SU-DHL-6 (cell line): Measurements from ENCODE around the gene TGFB2.

Experiments used
- H2AFZ ChIP-seq: fragments of 200-600 bp; sonication (generic); 2 replicates; pipeline ENCODE4 v1.6.1; 2014; ENCODE audit warnings: low read depth, mild to moderate bottlenecking, moderate library complexity, mixed read lengths, antibody characterized with exemption, low read length; ENCODE audit not compliant: severe bottlenecking
- H3F3A ChIP-seq: fragments of 200-600 bp; shearing (Covaris generic); 2 replicates; pipeline ENCODE4 v1.6.0; 2016; ENCODE audit warnings: antibody characterized with exemption, mild to moderate bottlenecking; ENCODE audit not compliant: insufficient read depth
- H3K27ac ChIP-seq: fragments of 200-600 bp; sonication (generic); 2 replicates; pipeline ENCODE4 v1.5.1; 2016; ENCODE audit warnings: low read depth, mild to moderate bottlenecking, low read length, moderate library complexity, mixed read lengths
- H3K27me3 ChIP-seq: fragments of 200-600 bp; sonication (generic), shearing (Covaris generic); 2 replicates; pipeline ENCODE4 v1.6.0; 2014; ENCODE audit warnings: mild to moderate bottlenecking, low read length
- H3K36me3 ChIP-seq: fragments of 200-600 bp; sonication (generic); 2 replicates; pipeline ENCODE4 v1.6.1; 2014; ENCODE audit warnings: mild to moderate bottlenecking, low read length, mixed read lengths
- H3K4me2 ChIP-seq: fragments of 300-600, 200-600 bp; shearing (Covaris generic), sonication (generic); 2 replicates; pipeline ENCODE4 v1.6.0; 2014; ENCODE audit warnings: low read length, low read depth, mild to moderate bottlenecking; ENCODE audit not compliant: poor library complexity, severe bottlenecking
- H3K4me3 ChIP-seq: fragments of 200-600 bp; sonication (generic); 2 replicates; pipeline ENCODE4 v1.5.1; 2014; ENCODE audit warnings: antibody characterized with exemption, low read length, mild to moderate bottlenecking, mixed read lengths; ENCODE audit not compliant: insufficient read depth, poor library complexity, severe bottlenecking
- H3K79me2 ChIP-seq: fragments of 200-600 bp; sonication (generic); 2 replicates; pipeline ENCODE4 v1.6.1; 2014; ENCODE audit warnings: mild to moderate bottlenecking, low read length, moderate library complexity; ENCODE audit not compliant: insufficient read depth
- H3K9ac ChIP-seq: fragments of 200-600 bp; sonication (generic); 2 replicates; pipeline ENCODE4 v1.7.0; 2014; ENCODE audit warnings: mild to moderate bottlenecking, low read length
- H3K9me2 ChIP-seq: fragments of 200-600 bp; sonication (generic); replicated peaks from 2 replicates; pipeline ENCODE4 v1.6.1; 2014; ENCODE audit warnings: low read length; ENCODE audit not compliant: insufficient read depth
- H3K9me3 ChIP-seq: fragments of 200-600 bp; sonication (generic); 2 replicates; pipeline ENCODE4 v1.6.1; 2014; ENCODE audit warnings: low read length, mixed read lengths; ENCODE audit not compliant: insufficient read depth
- H4K20me1 ChIP-seq: fragments of 200-600 bp; sonication (generic); 2 replicates; pipeline ENCODE4 v1.6.1; 2014; ENCODE audit warnings: low read depth, mild to moderate bottlenecking, antibody characterized with exemption, low read length, moderate library complexity, mixed read lengths
- EZH2phosphoT487 ChIP-seq: fragments of 200-600 bp; sonication (generic), shearing (Covaris generic); conservative IDR thresholded peaks from 2 replicates; pipeline ENCODE4 v1.6.1; 2018; ENCODE audit warnings: mild to moderate bottlenecking, antibody characterized with exemption, low read length, moderate library complexity, mixed read lengths
- TF ChIP-seq, protein P1 (sequence below): fragments of 200-600 bp; sonication (generic); IDR thresholded peaks from one replicate; pipeline ENCODE4 v1.5.1; 2017; ENCODE audit warnings: antibody characterized with exemption, mild to moderate bottlenecking, low read length, moderate library complexity; ENCODE audit not compliant: insufficient read depth, poor library complexity, severe bottlenecking

The TGFB2 gene

DNA sequence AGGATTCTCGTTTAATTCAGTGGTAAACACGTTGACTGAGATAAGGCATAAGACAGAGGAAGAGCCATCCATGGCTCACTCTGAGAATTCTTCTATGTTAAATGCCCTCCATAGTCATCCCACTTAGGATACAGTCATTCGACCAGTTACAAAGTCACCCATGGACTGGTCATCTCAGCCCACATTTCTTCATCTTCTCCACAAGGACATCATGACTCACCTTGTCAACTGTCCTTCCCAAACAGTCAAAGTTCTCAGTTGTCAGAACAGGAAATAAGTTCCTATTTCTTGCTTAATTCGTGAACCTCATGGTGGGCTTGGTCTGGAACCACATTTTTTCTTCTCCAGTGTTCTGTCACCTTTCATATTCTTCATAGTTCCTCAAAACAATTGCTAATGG lies 133.2 kb downstream of the TGFB2 start:
- H3K36me3 ChIP-seq, result no peaks in the 10 kb centered on the region
- H3K9ac ChIP-seq, result no peak overlapping the region
- TF ChIP-seq EZH2phosphoT487, result no peak
- TF ChIP-seq, protein P1, sequence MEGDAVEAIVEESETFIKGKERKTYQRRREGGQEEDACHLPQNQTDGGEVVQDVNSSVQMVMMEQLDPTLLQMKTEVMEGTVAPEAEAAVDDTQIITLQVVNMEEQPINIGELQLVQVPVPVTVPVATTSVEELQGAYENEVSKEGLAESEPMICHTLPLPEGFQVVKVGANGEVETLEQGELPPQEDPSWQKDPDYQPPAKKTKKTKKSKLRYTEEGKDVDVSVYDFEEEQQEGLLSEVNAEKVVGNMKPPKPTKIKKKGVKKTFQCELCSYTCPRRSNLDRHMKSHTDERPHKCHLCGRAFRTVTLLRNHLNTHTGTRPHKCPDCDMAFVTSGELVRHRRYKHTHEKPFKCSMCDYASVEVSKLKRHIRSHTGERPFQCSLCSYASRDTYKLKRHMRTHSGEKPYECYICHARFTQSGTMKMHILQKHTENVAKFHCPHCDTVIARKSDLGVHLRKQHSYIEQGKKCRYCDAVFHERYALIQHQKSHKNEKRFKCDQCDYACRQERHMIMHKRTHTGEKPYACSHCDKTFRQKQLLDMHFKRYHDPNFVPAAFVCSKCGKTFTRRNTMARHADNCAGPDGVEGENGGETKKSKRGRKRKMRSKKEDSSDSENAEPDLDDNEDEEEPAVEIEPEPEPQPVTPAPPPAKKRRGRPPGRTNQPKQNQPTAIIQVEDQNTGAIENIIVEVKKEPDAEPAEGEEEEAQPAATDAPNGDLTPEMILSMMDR, result no peak
- H3K79me2 ChIP-seq, result no peaks in the 10 kb centered on the region
- H3K27me3 ChIP-seq, result no peaks in the 10 kb centered on the region
- H2AFZ ChIP-seq, result no peak overlapping the region
- H3K4me2 ChIP-seq, result no peak overlapping the region
- no peaks in the 10 kb centered on the region for H3F3A ChIP-seq
- no peaks in the 10 kb centered on the region; the same call in 1 of the 2 replicates for H3K9me3 ChIP-seq
- no peak overlapping the region for H3K27ac ChIP-seq
- H4K20me1 ChIP-seq, result no peaks in the 10 kb centered on the region
- no peaks in the 10 kb centered on the region for H3K9me2 ChIP-seq
- no peak overlapping the region for H3K4me3 ChIP-seq

DNA sequence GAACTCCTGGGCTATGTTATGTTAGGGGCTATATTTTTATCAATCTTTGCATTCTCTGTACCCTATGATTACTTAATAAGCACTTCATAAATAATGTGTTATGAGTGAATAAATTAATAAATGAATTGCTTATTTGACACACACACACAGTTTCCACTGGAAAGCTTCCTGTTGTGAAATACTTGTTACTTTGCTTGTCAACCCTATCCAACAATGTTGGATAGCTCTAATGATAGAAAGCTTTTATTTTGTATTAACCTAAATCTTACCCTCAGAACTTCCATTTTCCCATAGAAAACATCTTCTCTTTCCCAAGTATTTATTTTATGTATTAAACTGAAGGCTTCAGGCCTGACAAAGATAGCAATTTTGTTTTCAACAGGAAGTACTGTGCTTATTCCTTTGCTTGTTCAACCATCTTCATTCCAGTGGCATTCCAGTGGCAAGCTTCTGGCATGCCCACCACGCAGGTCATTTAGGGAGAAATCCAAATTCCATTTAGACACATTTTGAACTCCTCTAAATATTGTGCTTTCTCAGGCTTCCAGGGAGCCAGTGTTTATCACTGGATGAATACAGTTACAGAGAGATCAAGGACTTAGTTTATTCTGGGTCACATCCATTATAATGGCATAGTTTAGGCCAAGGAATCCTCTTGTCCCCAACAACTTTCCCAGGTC lies 134.4 kb downstream of the TGFB2 start:
- Histone ChIP-seq H2AFZ (no peak overlapping the region), H4K20me1 (no peaks in the 10 kb centered on the region), H3K4me3 (no peak overlapping the region), H3K9ac (no peak overlapping the region), H3K36me3 (no peaks in the 10 kb centered on the region), H3K27me3 (no peaks in the 10 kb centered on the region), H3K9me3 (no peaks in the 10 kb centered on the region; the same call in 1 of the 2 replicates), H3K27ac (no peak overlapping the region), H3K79me2 (no peaks in the 10 kb centered on the region), H3K9me2 (no peaks in the 10 kb centered on the region), H3F3A (no peaks in the 10 kb centered on the region), H3K4me2 (no peak overlapping the region)
- no peak for TF ChIP-seq EZH2phosphoT487
- TF ChIP-seq, protein P1, result no peak

DNA sequence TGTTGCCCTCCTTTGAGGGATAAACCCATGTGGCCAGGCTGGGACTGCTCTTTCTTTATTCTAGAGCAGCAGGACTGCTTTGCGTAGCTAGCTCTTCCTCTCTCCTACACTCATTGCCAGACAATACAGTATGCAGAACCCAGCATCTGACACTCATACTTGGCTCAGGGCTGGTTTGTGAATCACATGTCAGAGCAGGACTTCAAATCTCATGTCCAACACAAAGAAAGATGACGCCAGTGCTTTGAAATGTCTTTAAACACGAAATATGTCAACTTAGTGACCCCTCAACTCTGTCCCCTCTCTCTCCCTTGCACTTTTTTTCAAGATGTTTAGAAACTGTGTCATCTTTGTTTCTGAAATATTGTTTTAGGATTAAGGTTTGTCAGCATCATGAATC lies 135.0 kb downstream of the TGFB2 start:
- Histone ChIP-seq H3K9ac (no peak overlapping the region), H3K27ac (no peak overlapping the region), H3K79me2 (no peaks in the 10 kb centered on the region), H3K9me3 (no peaks in the 10 kb centered on the region; the same call in 1 of the 2 replicates), H3K4me2 (no peak overlapping the region), H3F3A (no peaks in the 10 kb centered on the region), H3K9me2 (no peaks in the 10 kb centered on the region), H3K36me3 (no peaks in the 10 kb centered on the region), H2AFZ (no peak overlapping the region), H3K4me3 (no peak overlapping the region), H4K20me1 (no peaks in the 10 kb centered on the region), H3K27me3 (no peaks in the 10 kb centered on the region)
- TF ChIP-seq EZH2phosphoT487, result no peak
- TF ChIP-seq, protein P1, result no peak
